Type B pancreatic cell (in vitro differentiated cells): ENCODE measurements around the gene ATR. TPM values are rescaled to one million over a fixed set of nuclear protein-coding genes. Genes with fewer than 3 reads are reported as not detected.

Experiments used
- DNase-seq: peaks from one replicate; pipeline ENCODE4 v3.0.0; 2021; ENCODE audit warnings: mixed read lengths; ENCODE audit not compliant: unreplicated experiment; ENCODE audit errors: extremely low spot score
- H3K27ac Mint-ChIP-seq: 2 replicates; pipeline ENCODE4 v1.8.0; 2021; ENCODE audit warnings: mild to moderate bottlenecking, mixed read lengths
- H3K27me3 Mint-ChIP-seq: 2 replicates; pipeline ENCODE4 v1.8.0; 2021; ENCODE audit warnings: mixed read lengths
- H3K36me3 Mint-ChIP-seq: 2 replicates; pipeline ENCODE4 v1.8.0; 2021; ENCODE audit warnings: mixed read lengths
- H3K4me1 Mint-ChIP-seq: one replicate; pipeline ENCODE4 v1.8.0; 2021; ENCODE audit warnings: mixed read lengths; ENCODE audit not compliant: unreplicated experiment
- H3K4me3 Mint-ChIP-seq: 2 replicates; pipeline ENCODE4 v1.8.0; 2021; ENCODE audit warnings: mild to moderate bottlenecking, mixed read lengths
- H3K9me3 Mint-ChIP-seq: 2 replicates; pipeline ENCODE4 v1.8.0; 2021; ENCODE audit warnings: mixed read lengths
- total RNA-seq: library from RNA; stranded (reverse); gene quantifications from 2 replicates; pipeline ENCODE4 v1.2.1, GENCODE V29; 2021; ENCODE audit warnings: low replicate concordance
- TF ChIP-seq, protein P1 (sequence below): fragments of 200-600 bp; sonication (generic); conservative IDR thresholded peaks from 2 replicates; pipeline ENCODE4 v1.5.0; 2021; ENCODE audit warnings: antibody characterized with exemption, mild to moderate bottlenecking

Gene ATR
- total RNA-seq, 1 donor from 2014 or later = 30.0 TPM

DNA sequence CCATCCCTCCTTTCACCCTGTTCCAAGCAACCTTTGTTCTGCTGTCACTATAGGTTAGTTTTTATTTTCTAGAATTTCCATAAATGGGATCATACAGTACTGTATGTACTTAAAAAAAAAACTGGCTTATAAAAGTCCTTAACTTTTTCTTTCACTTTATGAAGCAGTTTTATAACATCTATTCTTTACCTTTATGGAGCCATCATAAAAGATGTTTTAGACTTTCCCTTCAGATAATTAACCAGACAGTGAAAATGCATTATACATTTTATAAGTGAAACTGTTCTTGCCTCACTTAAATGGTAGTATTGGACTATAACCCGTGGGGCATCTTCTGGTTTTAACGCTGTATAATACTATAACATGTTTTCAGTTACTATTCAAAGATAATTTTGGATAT, 43.9 kb upstream of the ATR start:
- Mint-ChIP-seq H3K27me3 (no peaks in the 10 kb centered on the region), H3K36me3 (no peaks in the 10 kb centered on the region), H3K27ac (no peak overlapping the region), H3K4me1 (peaks cover 11% of the 10 kb centered on the region), H3K9me3 (no peaks in the 10 kb centered on the region), H3K4me3 (no peak overlapping the region)
- TF ChIP-seq, protein P1, sequence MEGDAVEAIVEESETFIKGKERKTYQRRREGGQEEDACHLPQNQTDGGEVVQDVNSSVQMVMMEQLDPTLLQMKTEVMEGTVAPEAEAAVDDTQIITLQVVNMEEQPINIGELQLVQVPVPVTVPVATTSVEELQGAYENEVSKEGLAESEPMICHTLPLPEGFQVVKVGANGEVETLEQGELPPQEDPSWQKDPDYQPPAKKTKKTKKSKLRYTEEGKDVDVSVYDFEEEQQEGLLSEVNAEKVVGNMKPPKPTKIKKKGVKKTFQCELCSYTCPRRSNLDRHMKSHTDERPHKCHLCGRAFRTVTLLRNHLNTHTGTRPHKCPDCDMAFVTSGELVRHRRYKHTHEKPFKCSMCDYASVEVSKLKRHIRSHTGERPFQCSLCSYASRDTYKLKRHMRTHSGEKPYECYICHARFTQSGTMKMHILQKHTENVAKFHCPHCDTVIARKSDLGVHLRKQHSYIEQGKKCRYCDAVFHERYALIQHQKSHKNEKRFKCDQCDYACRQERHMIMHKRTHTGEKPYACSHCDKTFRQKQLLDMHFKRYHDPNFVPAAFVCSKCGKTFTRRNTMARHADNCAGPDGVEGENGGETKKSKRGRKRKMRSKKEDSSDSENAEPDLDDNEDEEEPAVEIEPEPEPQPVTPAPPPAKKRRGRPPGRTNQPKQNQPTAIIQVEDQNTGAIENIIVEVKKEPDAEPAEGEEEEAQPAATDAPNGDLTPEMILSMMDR = no peak
- DNase-seq = no peak

DNA sequence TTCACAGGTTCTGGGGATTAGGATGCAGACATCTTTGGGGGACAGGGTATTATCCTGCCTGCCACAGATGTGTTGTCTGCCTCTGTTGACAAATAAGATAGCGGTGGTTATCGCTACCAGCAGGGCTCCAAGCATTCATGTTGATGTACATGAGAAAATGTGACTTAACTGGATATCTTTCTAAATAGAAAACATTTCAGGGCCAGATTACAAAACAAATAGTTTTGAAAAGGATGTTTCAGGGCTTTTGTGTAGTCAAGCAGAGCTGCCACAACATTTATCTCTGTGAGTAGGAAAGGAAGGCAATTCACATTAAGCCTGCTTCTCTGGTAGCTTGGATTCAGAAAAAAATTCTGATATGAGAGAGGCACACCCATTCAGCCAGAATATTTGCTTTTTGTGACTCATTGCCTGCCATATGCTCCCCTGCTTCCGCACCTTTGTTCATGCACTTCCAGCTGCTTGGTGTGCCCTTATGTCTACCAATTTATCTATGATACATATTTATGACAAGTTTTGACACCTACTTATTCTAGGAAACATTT, 40.5 kb upstream of the ATR start:
- H3K4me1 Mint-ChIP-seq = peaks cover 11% of the 10 kb centered on the region
- peak overlapping the region; percentile 16 for H3K27ac Mint-ChIP-seq
- H3K4me3 Mint-ChIP-seq = no peak overlapping the region
- DNase-seq = no peak
- H3K27me3 Mint-ChIP-seq = no peaks in the 10 kb centered on the region
- TF ChIP-seq, protein P1 = no peak
- H3K36me3 Mint-ChIP-seq = no peaks in the 10 kb centered on the region
- H3K9me3 Mint-ChIP-seq = no peaks in the 10 kb centered on the region

DNA sequence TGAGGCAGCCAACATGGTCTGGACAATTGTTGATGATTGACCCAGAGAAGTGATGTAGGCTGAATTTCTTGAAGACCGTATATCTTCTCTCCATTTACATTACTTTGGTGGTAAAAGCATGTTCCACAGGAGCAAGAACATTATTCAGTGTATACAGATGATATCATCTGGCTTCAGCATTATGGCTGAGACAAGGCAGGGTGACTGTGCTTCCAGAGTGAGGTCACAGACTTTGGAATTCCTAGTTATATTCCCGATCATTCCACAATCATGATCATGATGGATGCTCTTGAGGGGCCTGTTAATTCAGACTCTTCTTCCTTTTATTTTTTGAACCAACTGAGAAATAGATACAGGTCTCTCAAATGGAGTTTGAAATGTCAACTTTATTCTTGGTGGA, 36.6 kb upstream of the ATR start:
- DNase-seq = no peak
- Mint-ChIP-seq H3K27ac (no peak overlapping the region), H3K36me3 (no peaks in the 10 kb centered on the region), H3K9me3 (no peaks in the 10 kb centered on the region), H3K4me1 (peaks cover 11% of the 10 kb centered on the region), H3K27me3 (no peaks in the 10 kb centered on the region), H3K4me3 (no peak overlapping the region)
- TF ChIP-seq, protein P1 = no peak

DNA sequence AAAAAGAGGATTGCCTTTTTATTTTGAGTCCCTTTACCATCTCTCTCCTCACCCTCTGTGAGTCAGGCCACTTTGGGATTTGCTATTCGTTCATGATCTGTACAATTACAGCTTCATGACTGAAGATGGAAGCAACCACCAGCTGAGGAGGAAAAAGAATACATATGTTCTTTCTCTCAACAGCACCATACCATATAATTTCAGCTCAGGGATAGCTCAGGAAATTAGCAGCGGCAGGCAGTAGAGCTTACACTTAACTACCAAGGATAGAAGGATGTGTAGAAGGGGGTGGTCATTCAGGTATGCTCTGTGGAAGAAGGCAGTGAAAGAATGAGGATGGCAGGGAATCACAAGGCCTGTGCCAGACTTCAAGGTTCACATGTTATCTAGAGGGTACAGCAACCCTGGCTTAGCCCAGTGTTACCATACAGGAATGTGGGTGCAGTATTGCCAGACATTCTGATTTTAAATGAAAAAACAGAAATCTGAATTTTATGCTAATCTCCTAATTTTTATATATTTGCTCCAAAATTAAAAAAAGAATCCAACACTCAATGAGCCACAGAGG, 35.6 kb upstream of the ATR start:
- TF ChIP-seq, protein P1 = no peak

DNA sequence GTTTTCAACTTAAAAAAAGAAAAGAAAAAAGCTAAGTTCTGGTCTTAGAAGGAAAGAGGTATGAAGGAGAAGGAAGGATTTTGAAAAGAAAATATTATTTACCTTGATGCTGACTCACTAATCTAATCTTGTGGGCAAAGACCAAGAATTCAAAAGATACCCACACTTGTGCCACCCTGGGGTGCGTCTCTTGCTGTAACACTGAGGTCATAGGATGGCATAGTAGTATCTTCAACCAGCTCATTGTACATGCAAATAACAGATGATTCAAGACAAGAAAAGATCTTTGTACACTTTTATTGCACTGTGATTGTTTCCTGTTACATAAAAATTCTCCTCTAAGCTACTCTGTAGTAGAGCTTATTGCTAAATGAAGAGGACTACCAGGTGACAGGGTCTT, 35.0 kb upstream of the ATR start:
- Mint-ChIP-seq H3K4me3 (no peak overlapping the region), H3K4me1 (no peaks in the 10 kb centered on the region), H3K36me3 (no peaks in the 10 kb centered on the region), H3K27ac (no peak overlapping the region), H3K9me3 (no peaks in the 10 kb centered on the region), H3K27me3 (no peaks in the 10 kb centered on the region)
- TF ChIP-seq, protein P1 = no peak
- no peak for DNase-seq

More for the DNA sequence above, 35.6 kb upstream of the ATR start:
- H3K9me3 Mint-ChIP-seq = no peaks in the 10 kb centered on the region
- no peaks in the 10 kb centered on the region for H3K36me3 Mint-ChIP-seq
- no peak for DNase-seq
- no peak overlapping the region for H3K27ac Mint-ChIP-seq
- peaks cover 6% of the 10 kb centered on the region for H3K4me1 Mint-ChIP-seq
- H3K4me3 Mint-ChIP-seq = no peak overlapping the region
- H3K27me3 Mint-ChIP-seq = no peaks in the 10 kb centered on the region

DNA sequence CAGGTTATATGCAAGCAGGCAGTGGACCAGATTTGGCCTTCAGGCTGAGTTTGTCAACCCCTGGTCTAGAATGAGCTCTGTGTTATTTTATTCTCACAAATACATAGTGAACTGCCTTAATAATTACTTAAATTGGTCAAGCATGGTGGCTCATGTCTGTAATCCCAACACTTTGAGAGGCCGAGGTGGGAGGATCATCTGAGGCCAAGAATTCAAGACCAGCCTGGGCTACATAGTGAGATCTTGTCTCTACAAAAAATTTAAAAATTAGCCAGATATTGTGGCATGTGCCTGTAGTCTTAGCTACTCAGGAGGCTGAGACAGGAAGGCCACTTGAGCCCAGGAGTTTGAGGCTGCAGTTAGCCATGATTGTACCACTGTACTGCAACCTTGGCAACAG, 32.7 kb upstream of the ATR start:
- H3K27me3 Mint-ChIP-seq = no peaks in the 10 kb centered on the region
- TF ChIP-seq, protein P1 = no peak
- H3K4me3 Mint-ChIP-seq = no peak overlapping the region
- H3K36me3 Mint-ChIP-seq = no peaks in the 10 kb centered on the region
- H3K9me3 Mint-ChIP-seq = no peaks in the 10 kb centered on the region
- no peak for DNase-seq
- H3K27ac Mint-ChIP-seq = no peak overlapping the region
- H3K4me1 Mint-ChIP-seq = no peaks in the 10 kb centered on the region
